ENCODE measurements around the gene TMC5.

GRCh38 chr16:19528666-19529065, 111.0 kb downstream of the TMC5 start:
- no peak for TF ChIP-seq CTCF (IDR thresholded peaks at IDR 0.05)
- no peak for TF ChIP-seq EZH2phosphoT487 (IDR thresholded peaks at IDR 0.05)

Measured in neural progenitor cell (in vitro differentiated cells).